HepG2 (cell line): ENCODE results near the gene DAO.

Source experiments
- DPF2 ChIP-seq: sonication (generic); formaldehyde crosslinking; IDR thresholded peaks from 2 replicates; pipeline ENCODE4 v1.4.0; 2020; ENCODE audit warnings: mild to moderate bottlenecking, low read depth, missing genetic modification reagents, borderline replicate concordance
- JDP2 ChIP-seq: sonication (generic); formaldehyde crosslinking; IDR thresholded peaks from 2 replicates; pipeline ENCODE4 v1.8.1; 2022; ENCODE audit warnings: missing genetic modification reagents, borderline replicate concordance
- PHF21A ChIP-seq: sonication (generic); formaldehyde crosslinking; IDR thresholded peaks from 2 replicates; pipeline ENCODE4 v1.5.0; 2020; ENCODE audit warnings: mild to moderate bottlenecking, missing genetic modification reagents

GRCh38 chr12:108832730-108833354, 47.0 kb upstream of the DAO start:
- TF ChIP-seq JDP2 (CRISPR knock-in tag) = no peak
- TF ChIP-seq DPF2 (CRISPR knock-in tag) = no peak
- no peak for TF ChIP-seq PHF21A (CRISPR knock-in tag)
